Tibial nerve (tissue), 4 donors: ENCODE results near the gene ABCC10. TPM values are rescaled to one million over a fixed set of nuclear protein-coding genes. Genes with fewer than 3 reads are reported as not detected.

Experiments
- DNase-seq, 2 donors: peaks; one replicate each; pipeline ENCODE4 v3.0.0-alpha.2; 2019; ENCODE audit warnings: low spot score in 2 of 2
- H3K27ac ChIP-seq, 4 donors: fragments of 200-600 bp; sonication (generic) in 3 of 4; one replicate each; pipeline ENCODE4 v1.5.1; 2017 to 2019; ENCODE audit warnings: mild to moderate bottlenecking in 1 of 4
- H3K27me3 ChIP-seq, 2 donors: fragments of 200-600 bp; sonication (generic) in 1 of 2; one replicate each; pipeline versions ENCODE4 v1.5.1 to v1.6.0; 2017 to 2019
- H3K36me3 ChIP-seq, 3 donors: fragments of 200-600 bp; sonication (generic); one replicate each; pipeline ENCODE4 v1.5.1; 2018 to 2019
- H3K4me1 ChIP-seq, 4 donors: fragments of 200-600 bp; sonication (generic) in 3 of 4; one replicate each; pipeline ENCODE4 v1.5.1; 2017 to 2019
- H3K4me3 ChIP-seq, 4 donors: fragments of 200-600 bp; sonication (generic) in 3 of 4; one replicate each; pipeline ENCODE4 v1.5.1; 2017 to 2019; ENCODE audit warnings: mild to moderate bottlenecking in 1 of 4, moderate library complexity in 1 of 4
- H3K9me3 ChIP-seq, 4 donors: fragments of 200-600 bp; sonication (generic) in 3 of 4; one replicate each; pipeline ENCODE4 v1.5.1; 2017 to 2019
- CTCF ChIP-seq, 5 experiments: fragments of 200-600 bp in 3 of 5; fragments of 450-650 bp in 2 of 5; sonication (generic) in 3 of 5; IDR thresholded peaks; one replicate each; pipeline ENCODE4 v1.5.1; 2016 to 2019; ENCODE audit warnings: antibody characterized with exemption in 5 of 5, mild to moderate bottlenecking in 3 of 5, moderate library complexity in 2 of 5
- EP300 ChIP-seq, 2 donors: sonication (generic); formaldehyde crosslinking; IDR thresholded peaks; one replicate each; pipeline ENCODE4 v1.6.1; 2017; ENCODE audit warnings: antibody characterized with exemption in 2 of 2, mild to moderate bottlenecking in 1 of 2
- POLR2A ChIP-seq, 2 donors: fragments of 450-650 bp; IDR thresholded peaks; one replicate each; pipeline ENCODE4 v1.6.1; 2017; ENCODE audit warnings: antibody characterized with exemption in 2 of 2, mild to moderate bottlenecking in 2 of 2, moderate library complexity in 2 of 2
- whole genome bisulfite sequencing, 2 donors: methylation state at CpG; one replicate each; pipeline ENCODE4 v1.1.5; 2018; 5-methylcytosine and 5-hydroxymethylcytosine counted together
- total RNA-seq, 4 donors: library from RNA; depleted of rRNA; stranded (reverse); fragments of >200 nt; gene quantifications; one replicate each; pipeline ENCODE4 v1.1.0, GENCODE V29; 2016

The ABCC10 gene
- total RNA-seq, 4 donors from 2014 or later: 14.9 to 35.9 (median 27.1) TPM

- no peak for DNase-seq
- peak overlapping the region; percentile 71 to 89 (median 88) for H3K27ac ChIP-seq
- 29 to 41% methylated on average over 2 of the region's 2 CpGs for WGBS, 2 donors
- H3K9me3 ChIP-seq: no peaks in the 10 kb centered on the region
- peak overlapping the region; percentile 62 to 75 (median 68) for H3K4me3 ChIP-seq
- H3K36me3 ChIP-seq: no peaks in the 10 kb centered on the region
- TF ChIP-seq POLR2A (IDR thresholded peaks at IDR 0.05) (no peak), CTCF (IDR thresholded peaks at IDR 0.05) (no peak), EP300 (IDR thresholded peaks at IDR 0.05) (no peak)
- peaks cover 0 to 34% (median 13%) of the 10 kb centered on the region in 4 donors for H3K4me1 ChIP-seq
- H3K27me3 ChIP-seq: no peaks in the 10 kb centered on the region
These were observed 49.4 kb downstream of the ABCC10 start for GRCh38 chr6:43476746-43477145.

- Histone ChIP-seq H3K27ac (peak within 1 kb of the TSS; percentile 71 to 89 (median 88)), H3K36me3 (peaks cover 0 to 2% (median 0%) of the 10 kb centered on the region in 3 donors), H3K4me3 (peak within 1 kb of the TSS; percentile 62 to 75 (median 68)), H3K9me3 (no peaks in the 10 kb centered on the region), H3K27me3 (no peaks in the 10 kb centered on the region), H3K4me1 (peaks cover 0 to 39% (median 13%) of the 10 kb centered on the region in 4 donors)
- 1 to 2% methylated on average over 34 of the region's 34 CpGs for WGBS, 2 donors
- peak; percentile 31 to 93 for TF ChIP-seq EP300 (IDR thresholded peaks at IDR 0.05)
- TF ChIP-seq POLR2A (IDR thresholded peaks at IDR 0.05): peak; percentile 20 to 73
- no peak for TF ChIP-seq CTCF (IDR thresholded peaks at IDR 0.05)
- DNase-seq: peak; percentile 87 to 92
These were observed 50.1 kb downstream of the ABCC10 start, which contains the start of gene TJAP1 for GRCh38 chr6:43477235-43478007. TJAP1 (plus strand) TSS chr6:43477570; CDS start chr6:43499002, 21,432 bp downstream.

- peak overlapping the region; percentile 62 to 75 (median 68) for H3K4me3 ChIP-seq
- 16 to 26% methylated on average over 3 of the region's 3 CpGs for WGBS, 2 donors
- TF ChIP-seq CTCF (IDR thresholded peaks at IDR 0.05) (no peak), POLR2A (IDR thresholded peaks at IDR 0.05) (no peak), EP300 (IDR thresholded peaks at IDR 0.05) (no peak)
- no peaks in the 10 kb centered on the region for H3K27me3 ChIP-seq
- peaks cover 0 to 40% (median 13%) of the 10 kb centered on the region in 4 donors for H3K4me1 ChIP-seq
- peak overlapping the region; percentile 71 to 89 (median 88) for H3K27ac ChIP-seq
- DNase-seq: no peak
- peaks cover 0 to 8% (median 0%) of the 10 kb centered on the region in 3 donors for H3K36me3 ChIP-seq
- H3K9me3 ChIP-seq: no peaks in the 10 kb centered on the region
These were observed 50.6 kb downstream of the ABCC10 start for GRCh38 chr6:43478008-43478372.

- no peak overlapping the region for H3K27ac ChIP-seq
These were observed 53.7 kb downstream of the ABCC10 start for GRCh38 chr6:43481075-43481474.

More at GRCh38 chr6:43481075-43481474, 53.7 kb downstream of the ABCC10 start:
- no peaks in the 10 kb centered on the region for H3K9me3 ChIP-seq
- no peak for TF ChIP-seq CTCF (IDR thresholded peaks at IDR 0.05)
- TF ChIP-seq EP300 (IDR thresholded peaks at IDR 0.05): no peak
- no peak for TF ChIP-seq POLR2A (IDR thresholded peaks at IDR 0.05)
- no peak for DNase-seq
- H3K27me3 ChIP-seq: no peaks in the 10 kb centered on the region
- H3K4me1 ChIP-seq: peaks cover 0 to 47% (median 13%) of the 10 kb centered on the region in 4 donors
- WGBS, 2 donors: 89% methylated on average over 2 of the region's 2 CpGs
- no peak overlapping the region for H3K4me3 ChIP-seq
- peaks cover 0 to 16% (median 0%) of the 10 kb centered on the region in 3 donors for H3K36me3 ChIP-seq
